GM21515 (cell line): ENCODE measurements around the gene RPS6KA1.
A peak's percentile ranks its signal among the peaks of the same experiment; 100 is the strongest.

Experiments
- ATAC-seq: cut with Tn5 transposase; IDR thresholded peaks from one replicate; pipeline ENCODE4 v1.9.1; 2021; ENCODE audit not compliant: unreplicated experiment

Gene RPS6KA1

DNA sequence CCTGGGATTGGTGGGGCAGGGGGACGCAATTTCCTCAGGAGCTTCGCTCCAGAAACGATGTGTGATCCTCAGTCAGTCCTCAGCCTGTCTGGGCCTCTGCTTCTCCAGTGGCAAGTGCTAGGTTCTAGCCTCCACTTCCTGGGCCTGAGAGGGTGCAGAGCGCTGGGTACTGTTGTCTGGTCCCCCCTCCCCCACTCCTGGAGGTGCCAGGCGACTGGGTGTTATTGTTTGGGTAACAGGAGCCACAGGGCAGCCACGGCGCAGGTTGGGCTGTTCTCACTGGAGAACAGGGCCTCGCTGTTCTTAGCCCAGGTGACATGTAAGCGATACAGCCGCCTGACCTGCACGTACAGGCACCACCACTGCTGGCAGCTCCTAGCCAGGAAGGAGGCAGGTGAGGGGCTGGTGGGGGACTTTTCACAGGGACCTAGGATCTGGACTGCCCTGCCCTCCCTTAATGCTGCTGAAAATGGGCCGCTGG is 2.1 kb downstream of the RPS6KA1 start:
- no peak for ATAC-seq

GRCh38 chr1:26533951-26534509 is 4.5 kb downstream of the RPS6KA1 start:
- ATAC-seq = no peak

- ATAC-seq = no peak
These were observed 5.6 kb downstream of the RPS6KA1 start for GRCh38 chr1:26535201-26535600.

- ATAC-seq = no peak
These were observed 6.5 kb downstream of the RPS6KA1 start for GRCh38 chr1:26536081-26536480.

DNA sequence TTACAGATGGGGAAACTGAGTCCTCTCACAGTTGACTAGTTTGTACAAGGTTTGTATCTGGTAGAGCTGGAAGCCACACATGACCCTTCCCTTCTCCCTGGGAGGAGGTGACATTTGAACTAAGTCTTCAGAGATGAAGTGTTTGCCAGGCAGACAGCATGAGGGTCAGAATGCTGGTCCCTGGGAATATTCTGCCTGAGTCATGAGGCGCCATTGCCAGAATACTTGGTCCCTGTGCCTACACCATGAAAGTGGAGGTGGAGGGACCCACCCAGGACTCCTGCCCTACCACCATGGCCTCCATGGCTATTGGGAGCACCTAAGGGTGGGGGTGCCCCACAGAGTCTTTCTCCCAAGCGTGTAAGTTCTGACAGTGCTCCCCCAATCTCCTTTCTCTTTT is 7.0 kb downstream of the RPS6KA1 start:
- ATAC-seq = no peak

GRCh38 chr1:26537951-26538352 is 8.4 kb downstream of the RPS6KA1 start:
- no peak for ATAC-seq

- no peak for ATAC-seq
These were observed 9.2 kb downstream of the RPS6KA1 start for GRCh38 chr1:26538480-26539412.

DNA sequence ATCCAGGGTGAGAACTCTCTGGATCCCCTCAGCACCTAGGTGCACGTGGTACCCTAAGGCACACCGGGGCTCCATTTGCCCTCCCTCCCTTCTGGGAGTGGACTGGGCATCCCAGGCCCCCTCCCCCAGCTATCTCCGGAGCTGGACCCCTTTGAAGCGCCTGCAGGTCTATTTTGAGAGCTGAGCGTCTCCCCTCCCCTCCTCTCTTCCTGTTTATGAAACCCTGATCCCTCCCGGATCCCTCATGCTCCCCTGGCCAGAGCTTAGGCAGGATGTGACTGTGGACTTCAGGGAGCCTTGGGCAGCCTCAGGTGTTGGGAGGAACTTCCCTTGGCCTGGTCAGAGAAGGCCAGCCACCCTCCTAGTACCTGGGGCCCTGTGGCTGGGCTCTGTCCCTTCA is 10.2 kb downstream of the RPS6KA1 start:
- no peak for ATAC-seq

DNA sequence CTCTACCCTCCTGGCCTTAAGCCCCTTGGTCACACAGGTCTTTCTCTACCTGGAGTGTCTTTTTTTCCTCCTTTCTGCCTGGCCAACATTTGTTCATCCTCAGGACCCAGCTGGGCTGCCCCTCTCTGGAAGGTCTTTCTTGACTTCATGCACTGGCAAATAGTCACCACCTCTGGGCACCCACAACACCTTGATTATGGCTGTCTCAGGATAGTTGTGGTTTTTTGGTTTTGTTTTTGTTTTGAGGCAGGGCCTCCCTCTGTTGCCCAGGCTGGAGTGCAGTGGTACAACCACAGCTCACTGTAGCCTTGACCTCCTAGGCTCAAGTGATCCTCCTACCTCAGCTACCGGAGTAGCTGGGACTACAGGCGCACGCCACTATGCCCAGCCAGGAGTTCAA is 10.8 kb downstream of the RPS6KA1 start:
- no peak for ATAC-seq

DNA sequence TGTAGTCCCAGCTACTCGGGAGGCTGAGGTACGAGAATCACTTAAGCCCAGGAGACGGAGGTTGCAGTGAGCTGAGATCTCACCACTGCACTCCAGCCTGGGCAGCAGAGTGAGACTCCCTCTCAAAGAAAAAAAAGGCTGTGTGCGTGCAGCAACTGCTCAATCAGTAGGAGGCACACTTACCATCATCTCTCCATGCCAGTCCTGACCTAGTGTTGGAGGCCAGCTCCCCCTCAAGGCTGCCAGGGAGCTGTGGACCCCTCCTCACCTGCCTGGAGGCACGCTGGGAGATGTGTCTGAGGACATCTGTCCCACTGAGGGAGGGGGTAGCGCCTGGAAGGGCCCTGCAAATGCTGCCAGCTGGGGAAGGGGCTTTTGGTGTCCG is 11.9 kb downstream of the RPS6KA1 start:
- no peak for ATAC-seq

DNA sequence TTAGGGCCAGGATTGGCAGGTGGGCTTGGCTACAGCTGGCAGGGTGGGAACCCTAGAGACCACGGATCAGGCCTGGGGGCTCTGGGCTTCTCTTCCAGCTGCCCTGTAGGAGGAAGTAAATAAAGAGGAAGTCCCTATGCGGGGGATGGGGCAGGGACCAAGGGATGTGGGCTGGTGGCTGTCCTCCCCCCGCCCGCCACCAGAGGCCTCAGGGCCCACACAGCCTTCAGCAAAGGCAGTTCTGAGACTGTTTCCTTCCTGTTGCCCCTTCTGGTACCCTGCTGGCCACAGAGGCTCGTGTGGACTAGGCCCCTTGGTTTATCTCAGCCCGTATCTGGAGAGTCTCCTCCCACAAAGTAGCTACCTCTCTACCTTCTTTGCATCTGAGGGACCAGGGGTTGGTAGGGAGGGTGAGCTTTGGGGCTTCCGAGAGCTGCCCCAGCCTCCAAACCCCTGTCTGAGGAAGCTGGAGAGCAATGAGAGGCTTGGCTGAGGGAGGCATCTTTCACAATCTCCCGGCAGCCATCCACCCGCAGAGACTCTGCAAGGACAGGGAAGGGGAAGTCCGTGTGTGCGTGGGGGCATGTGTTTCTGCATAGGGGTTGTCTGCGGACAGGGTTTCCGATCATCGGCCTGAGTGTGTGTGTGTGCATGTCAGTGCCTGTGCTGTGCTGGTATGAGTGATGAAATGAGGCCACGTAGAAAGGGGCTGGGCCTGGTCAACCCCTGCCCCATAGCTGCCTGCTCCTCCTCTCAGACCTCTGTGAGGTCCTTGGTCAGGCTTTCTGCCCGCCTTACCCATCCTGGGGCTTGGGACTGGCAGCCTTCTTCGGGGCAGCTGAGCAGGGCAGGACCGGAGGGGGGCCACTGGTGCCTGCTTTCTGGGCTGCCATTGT is 12.5 kb downstream of the RPS6KA1 start:
- ATAC-seq = peak; percentile 50

GRCh38 chr1:26542771-26543451 is 13.3 kb downstream of the RPS6KA1 start:
- ATAC-seq = no peak

DNA sequence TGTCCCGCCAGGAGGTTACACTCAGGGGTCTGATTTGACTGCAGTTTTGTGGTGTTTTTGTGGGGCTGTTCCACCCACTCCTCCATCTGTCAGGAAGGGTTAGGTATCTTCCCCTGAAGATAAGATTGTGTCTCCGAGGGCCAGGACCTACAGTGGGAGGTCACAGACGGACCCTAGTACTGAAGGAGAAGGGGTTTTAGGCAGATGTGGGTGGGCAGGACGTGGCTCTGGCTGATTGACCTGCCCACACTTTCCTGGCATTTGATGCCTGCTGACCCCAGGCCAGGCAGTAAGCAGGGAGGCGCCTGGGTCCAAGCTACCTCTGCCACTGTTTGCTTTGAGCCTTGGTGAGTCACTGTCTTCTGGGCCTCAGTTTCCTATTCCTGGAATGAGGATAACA is 13.9 kb downstream of the RPS6KA1 start:
- no peak for ATAC-seq

GRCh38 chr1:26544126-26544525 is 14.6 kb downstream of the RPS6KA1 start:
- ATAC-seq = no peak

- no peak for ATAC-seq
These were observed 16.4 kb downstream of the RPS6KA1 start for GRCh38 chr1:26545969-26546323.

GRCh38 chr1:26546375-26546774 is 16.8 kb downstream of the RPS6KA1 start:
- ATAC-seq = no peak

DNA sequence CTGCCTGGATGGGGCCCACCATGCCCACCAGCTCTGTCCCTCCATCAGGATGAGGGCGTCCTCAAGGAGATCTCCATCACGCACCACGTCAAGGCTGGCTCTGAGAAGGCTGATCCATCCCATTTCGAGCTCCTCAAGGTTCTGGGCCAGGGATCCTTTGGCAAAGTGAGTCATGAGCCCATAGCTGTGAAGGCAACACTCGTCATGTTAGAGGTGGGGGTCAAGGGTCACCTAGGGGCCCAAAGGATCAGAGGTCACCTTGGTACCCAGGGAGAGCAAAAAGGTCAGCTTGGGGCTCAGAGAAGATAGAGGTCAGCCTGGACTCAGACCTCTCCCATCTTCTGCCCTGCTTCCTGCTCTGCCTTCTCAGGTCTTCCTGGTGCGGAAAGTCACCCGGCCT is 17.3 kb downstream of the RPS6KA1 start:
- ATAC-seq = no peak

DNA sequence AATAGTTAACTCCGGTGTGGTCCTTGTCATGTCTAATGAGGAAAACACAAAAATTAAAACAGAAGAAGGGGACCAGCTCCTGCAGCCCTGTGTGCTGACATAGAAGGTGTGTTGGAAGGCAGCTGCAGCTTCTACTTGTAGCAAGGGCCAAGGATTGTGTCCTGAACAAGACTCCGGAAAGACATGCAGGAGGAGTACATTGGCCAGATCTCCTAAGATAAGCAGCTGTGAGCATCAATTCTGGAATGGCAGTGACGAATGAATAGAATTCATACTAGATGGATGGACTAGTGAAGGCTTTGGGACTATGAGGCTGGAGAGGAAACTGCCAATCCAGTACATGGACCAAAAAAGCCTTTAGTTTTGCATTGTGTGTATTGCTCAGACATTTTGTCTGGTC is 19.3 kb downstream of the RPS6KA1 start:
- no peak for ATAC-seq

DNA sequence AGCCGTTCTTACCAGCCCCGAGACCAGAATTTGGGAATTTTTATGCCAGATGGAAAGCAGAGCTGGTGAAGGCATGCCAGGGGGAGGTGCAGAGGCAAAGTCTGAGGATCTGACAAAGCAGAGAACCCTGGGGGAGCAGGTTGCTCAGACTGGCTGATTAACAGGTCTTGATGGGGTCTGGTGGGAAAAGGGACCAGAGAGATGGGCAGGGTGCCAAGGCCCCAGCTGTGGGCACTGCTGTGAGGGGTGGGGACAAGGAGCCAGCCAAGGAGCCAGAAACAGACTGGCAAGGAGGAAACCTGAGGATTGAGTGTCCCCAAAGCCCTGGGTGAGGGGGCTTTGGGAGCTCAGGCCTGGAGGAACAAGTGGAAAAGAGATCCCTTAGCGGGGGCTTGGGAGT is 21.4 kb downstream of the RPS6KA1 start:
- ATAC-seq = no peak

- ATAC-seq = no peak
These were observed 23.2 kb downstream of the RPS6KA1 start for GRCh38 chr1:26552720-26553119.
